LNCaP clone FGC (cell line): ENCODE data around the gene DHRSX.
"Not testable (repeated sequence)": the region's sequence is repeated elsewhere in the genome, so short reads cannot be mapped to it uniquely, and the experiment has no call there.

ENCODE experiments used
- DNase-seq: peaks from one replicate; pipeline ENCODE4 v3.0.0-alpha.2; 2011; ENCODE audit warnings: low read depth
- H3K4me3 ChIP-seq: 2 replicates; pipeline ENCODE4 v1.5.1; 2011; ENCODE audit warnings: mild to moderate bottlenecking, low read depth, low read length, control low read depth
- TF ChIP-seq, protein P1 (sequence below): IDR thresholded peaks from 2 replicates; pipeline ENCODE4 v1.5.1; 2012; ENCODE audit warnings: mild to moderate bottlenecking; ENCODE audit not compliant: control insufficient read depth, insufficient read depth; ENCODE audit errors: extremely low read depth

Gene DHRSX

GRCh38 chrX:2395261-2395992 is 105.3 kb downstream of the DHRSX start:
- DNase-seq = no peak
- TF ChIP-seq, protein P1, sequence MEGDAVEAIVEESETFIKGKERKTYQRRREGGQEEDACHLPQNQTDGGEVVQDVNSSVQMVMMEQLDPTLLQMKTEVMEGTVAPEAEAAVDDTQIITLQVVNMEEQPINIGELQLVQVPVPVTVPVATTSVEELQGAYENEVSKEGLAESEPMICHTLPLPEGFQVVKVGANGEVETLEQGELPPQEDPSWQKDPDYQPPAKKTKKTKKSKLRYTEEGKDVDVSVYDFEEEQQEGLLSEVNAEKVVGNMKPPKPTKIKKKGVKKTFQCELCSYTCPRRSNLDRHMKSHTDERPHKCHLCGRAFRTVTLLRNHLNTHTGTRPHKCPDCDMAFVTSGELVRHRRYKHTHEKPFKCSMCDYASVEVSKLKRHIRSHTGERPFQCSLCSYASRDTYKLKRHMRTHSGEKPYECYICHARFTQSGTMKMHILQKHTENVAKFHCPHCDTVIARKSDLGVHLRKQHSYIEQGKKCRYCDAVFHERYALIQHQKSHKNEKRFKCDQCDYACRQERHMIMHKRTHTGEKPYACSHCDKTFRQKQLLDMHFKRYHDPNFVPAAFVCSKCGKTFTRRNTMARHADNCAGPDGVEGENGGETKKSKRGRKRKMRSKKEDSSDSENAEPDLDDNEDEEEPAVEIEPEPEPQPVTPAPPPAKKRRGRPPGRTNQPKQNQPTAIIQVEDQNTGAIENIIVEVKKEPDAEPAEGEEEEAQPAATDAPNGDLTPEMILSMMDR = no peak

GRCh38 chrX:2391869-2392606 is 108.7 kb downstream of the DHRSX start:
- no peak overlapping the region for H3K4me3 ChIP-seq
- no peak for DNase-seq
- TF ChIP-seq, protein P1 = no peak

More at GRCh38 chrX:2395261-2395992, 105.3 kb downstream of the DHRSX start:
- H3K4me3 ChIP-seq = no peak overlapping the region

GRCh38 chrX:2390754-2391153 is 110.0 kb downstream of the DHRSX start:
- DNase-seq = no peak
- H3K4me3 ChIP-seq = no peak overlapping the region
- TF ChIP-seq, protein P1 = no peak

DNA sequence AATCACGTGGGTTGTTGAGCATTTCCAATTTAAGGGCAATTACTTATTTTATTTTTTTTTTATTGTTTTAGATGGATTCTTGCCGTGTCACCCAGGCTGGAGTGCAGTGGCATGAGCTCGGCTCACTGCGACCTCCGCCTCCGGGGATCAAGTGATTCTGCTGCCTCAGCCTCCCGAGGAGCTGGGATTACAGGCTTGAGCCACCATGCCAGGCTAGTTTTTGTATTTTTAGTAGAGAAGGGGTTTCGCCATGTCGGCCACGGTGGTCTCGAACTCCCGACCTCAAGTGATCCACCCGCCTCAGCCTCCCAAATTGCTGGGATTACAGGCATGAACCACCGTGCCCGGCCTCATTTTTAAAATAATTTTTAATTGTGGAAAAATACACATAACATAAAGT is 111.0 kb downstream of the DHRSX start:
- not testable (repeated sequence) for DNase-seq, H3K4me3 ChIP-seq

DNA sequence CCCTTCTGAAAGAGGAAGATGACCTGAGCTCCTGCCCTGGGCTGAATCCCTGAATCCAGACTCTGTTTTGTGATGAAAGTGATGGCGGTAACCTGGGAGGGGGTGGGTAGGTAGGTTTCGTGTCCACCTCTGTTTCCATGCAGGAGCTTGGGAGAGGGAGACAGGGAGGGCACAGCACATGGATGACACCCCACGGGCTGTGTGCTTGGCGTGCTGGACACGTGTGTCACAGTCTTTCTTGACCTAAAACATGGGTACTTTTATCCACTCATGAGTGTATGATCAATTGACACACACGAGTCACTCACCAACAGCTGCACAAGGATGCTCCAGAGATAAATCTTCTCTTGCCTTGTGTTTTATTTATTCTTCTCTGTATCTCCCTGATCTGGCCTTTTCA is 111.5 kb downstream of the DHRSX start:
- TF ChIP-seq, protein P1 = no peak
- H3K4me3 ChIP-seq = no peak overlapping the region
- no peak for DNase-seq

GRCh38 chrX:2388669-2389068 is 112.1 kb downstream of the DHRSX start:
- H3K4me3 ChIP-seq = no peak overlapping the region
- DNase-seq = no peak
- TF ChIP-seq, protein P1 = no peak

DNA sequence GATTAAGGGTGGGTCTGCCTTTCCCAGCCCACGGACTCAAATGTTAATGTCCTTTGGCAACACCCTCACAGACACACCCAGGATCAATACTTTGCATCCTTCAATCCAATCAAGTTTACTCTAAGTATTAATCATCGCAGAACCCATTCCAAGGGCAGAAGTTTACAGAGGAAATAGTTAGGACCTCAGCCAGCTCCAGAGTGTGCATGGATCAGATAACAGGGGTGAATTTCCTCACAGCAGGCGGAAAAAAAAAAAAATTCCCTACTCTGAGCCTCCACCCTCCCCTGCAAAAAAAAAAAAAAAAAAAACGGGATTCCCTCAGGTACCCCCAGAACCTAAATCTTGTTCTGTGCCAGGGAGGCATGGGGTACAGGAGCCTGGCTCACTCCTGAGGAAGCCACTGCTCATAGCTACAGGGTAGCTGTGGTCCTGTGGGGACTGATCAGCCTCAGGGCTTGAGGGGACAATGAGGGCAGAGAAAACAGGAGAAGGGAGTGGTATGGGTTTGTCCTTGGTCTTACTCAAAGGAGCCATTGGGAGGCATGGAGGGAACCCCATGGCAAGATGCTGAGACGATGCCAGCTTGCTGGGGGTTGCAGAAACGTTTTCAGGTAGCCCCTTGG is 113.0 kb downstream of the DHRSX start:
- no peak for DNase-seq
- TF ChIP-seq, protein P1 = no peak
- H3K4me3 ChIP-seq = no peak overlapping the region
